ENCODE data around the gene NAV2. TPM values are rescaled to one million over a fixed set of nuclear protein-coding genes. Genes with fewer than 3 reads are reported as not detected.

The NAV2 gene
- total RNA-seq, 1 experiment from 2014 or later: 46.3 TPM

DNA sequence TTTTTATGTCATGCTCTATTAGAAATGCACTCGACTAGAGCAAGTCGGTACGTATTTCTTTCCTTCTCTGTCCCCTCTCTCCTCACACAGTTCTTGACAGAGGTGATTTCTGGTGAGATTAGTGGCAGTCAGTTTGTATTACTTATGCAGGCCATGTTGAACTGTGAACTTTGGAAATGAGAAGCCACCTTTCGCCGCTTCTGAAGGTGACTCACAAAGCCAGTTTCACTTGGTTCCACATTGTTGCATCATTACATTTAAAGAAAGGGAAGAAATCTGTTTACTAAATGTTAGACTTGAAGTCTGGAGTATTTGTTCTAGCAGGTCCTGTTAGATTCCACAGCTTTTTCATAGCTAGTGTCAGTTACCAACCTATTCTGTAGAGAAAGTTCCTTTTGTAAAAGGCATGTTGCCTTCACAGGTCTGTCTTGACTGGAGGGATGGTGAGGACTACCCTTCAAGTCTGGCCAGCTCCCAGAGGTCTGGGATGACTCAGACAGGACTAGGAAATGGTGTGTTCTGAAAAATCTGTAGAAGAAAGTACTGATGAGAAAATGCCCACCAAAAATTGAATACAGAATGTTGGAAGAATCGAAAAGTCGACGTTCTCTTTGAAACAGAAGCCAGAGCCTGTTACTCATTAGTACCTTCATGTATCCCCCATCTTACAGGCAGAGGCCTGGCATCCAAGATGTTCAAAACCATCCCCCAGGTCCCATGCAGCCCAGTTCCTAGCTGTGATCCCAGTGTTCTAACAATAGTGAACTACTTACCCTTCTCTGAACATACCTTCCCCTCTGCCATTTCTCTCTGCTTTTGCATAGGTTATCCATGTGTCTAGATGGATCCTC lies 266.3 kb downstream of the NAV2 start:
- H3K79me2 ChIP-seq (ENCODE audit: insufficient read depth, low read length): no peaks in the 10 kb centered on the region

More for the DNA sequence above, 266.3 kb downstream of the NAV2 start:
- H3T11ph ChIP-seq (ENCODE audit: low read length): no peak overlapping the region
- H2BK5ac ChIP-seq (ENCODE audit: insufficient read length, low read length): no peak overlapping the region
- no peak overlapping the region for H2AK5ac ChIP-seq (ENCODE audit: insufficient read length, low read length)
- H2AFZ ChIP-seq (ENCODE audit: low read length): no peak overlapping the region
- H3K4ac ChIP-seq (ENCODE audit: low read depth, low read length): no peak overlapping the region
- Mint-ChIP-seq H3K9me3 (no peaks in the 10 kb centered on the region), H3K4me3 (no peak overlapping the region), H3K27me3 (ENCODE audit: low read depth) (no peaks in the 10 kb centered on the region), H3K27ac (peak overlapping the region in 1 of 3 experiments; percentile 26; a peak in 1 of 7 replicates), H3K4me1 (peaks cover 6 to 15% of the 10 kb centered on the region in 2 experiments; a peak in 3 of 4 replicates), H3K36me3 (ENCODE audit: insufficient read depth in 1 of 3, low read depth in 3 of 3) (peaks cover 0 to 10% (median 3%) of the 10 kb centered on the region in 3 experiments; a peak in 4 of 7 replicates)
- no peak overlapping the region for H4K8ac ChIP-seq (replicated peaks; ENCODE audit: insufficient read length, low read depth, low read length)
- DNase-seq: no peak
- H3K27me3 ChIP-seq (ENCODE audit: insufficient read depth, low read length): no peaks in the 10 kb centered on the region
- no peak overlapping the region for H2BK12ac ChIP-seq (ENCODE audit: insufficient read length, low read depth, low read length)
- no peak overlapping the region for H3K27ac ChIP-seq (ENCODE audit: insufficient read length, low read depth, low read length)
- no peak overlapping the region for H3K18ac ChIP-seq (ENCODE audit: insufficient read length, low read depth, low read length)
- no peaks in the 10 kb centered on the region for H3K9me3 ChIP-seq (ENCODE audit: control insufficient read depth, low read depth, low read length)
- H3K23me2 ChIP-seq (ENCODE audit: insufficient read length, low read depth, low read length, poor library complexity, severe bottlenecking): no peaks in the 10 kb centered on the region
- no peak overlapping the region for H2BK120ac ChIP-seq (ENCODE audit: low read depth, low read length, poor library complexity, severe bottlenecking)
- H4K91ac ChIP-seq (ENCODE audit: insufficient read length, low read depth, low read length): no peak overlapping the region
- H3K56ac ChIP-seq (ENCODE audit: insufficient read length, low read depth, low read length): no peak overlapping the region
- H3K14ac ChIP-seq (ENCODE audit: insufficient read depth, low read length): no peak overlapping the region
- TF ChIP-seq, protein P1, sequence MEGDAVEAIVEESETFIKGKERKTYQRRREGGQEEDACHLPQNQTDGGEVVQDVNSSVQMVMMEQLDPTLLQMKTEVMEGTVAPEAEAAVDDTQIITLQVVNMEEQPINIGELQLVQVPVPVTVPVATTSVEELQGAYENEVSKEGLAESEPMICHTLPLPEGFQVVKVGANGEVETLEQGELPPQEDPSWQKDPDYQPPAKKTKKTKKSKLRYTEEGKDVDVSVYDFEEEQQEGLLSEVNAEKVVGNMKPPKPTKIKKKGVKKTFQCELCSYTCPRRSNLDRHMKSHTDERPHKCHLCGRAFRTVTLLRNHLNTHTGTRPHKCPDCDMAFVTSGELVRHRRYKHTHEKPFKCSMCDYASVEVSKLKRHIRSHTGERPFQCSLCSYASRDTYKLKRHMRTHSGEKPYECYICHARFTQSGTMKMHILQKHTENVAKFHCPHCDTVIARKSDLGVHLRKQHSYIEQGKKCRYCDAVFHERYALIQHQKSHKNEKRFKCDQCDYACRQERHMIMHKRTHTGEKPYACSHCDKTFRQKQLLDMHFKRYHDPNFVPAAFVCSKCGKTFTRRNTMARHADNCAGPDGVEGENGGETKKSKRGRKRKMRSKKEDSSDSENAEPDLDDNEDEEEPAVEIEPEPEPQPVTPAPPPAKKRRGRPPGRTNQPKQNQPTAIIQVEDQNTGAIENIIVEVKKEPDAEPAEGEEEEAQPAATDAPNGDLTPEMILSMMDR (conservative IDR thresholded peaks at IDR 0.05): no peak
- WGBS (ENCODE audit: extremely low coverage, insufficient read length, low lambda C conversion rate): no CpG with 5 or more reads among the region's 8 CpGs
- H3K79me1 ChIP-seq (ENCODE audit: insufficient read depth, low read depth, low read length, poor library complexity, severe bottlenecking): no peaks in the 10 kb centered on the region
- no peaks in the 10 kb centered on the region for H4K20me1 ChIP-seq (ENCODE audit: control insufficient read depth, insufficient read depth, insufficient read length)
- no peak overlapping the region for H2BK15ac ChIP-seq (ENCODE audit: low read depth, low read length)
- H3K4me2 ChIP-seq (ENCODE audit: insufficient read depth, insufficient read length, low read length): no peak overlapping the region
- H3K9ac ChIP-seq (ENCODE audit: extremely low read depth, insufficient read length, low read length): no peak overlapping the region
- H2BK20ac ChIP-seq (ENCODE audit: low read depth, low read length, poor library complexity, severe bottlenecking): no peak overlapping the region
- no peaks in the 10 kb centered on the region for H3K4me1 ChIP-seq (ENCODE audit: insufficient read depth, low read length)
- no peak overlapping the region for H4K5ac ChIP-seq (ENCODE audit: insufficient read length, low read depth, low read length)
- no peak overlapping the region for H3K23ac ChIP-seq (ENCODE audit: insufficient read length, low read depth, low read length)
